Large intestine (tissue), 3 donors: ENCODE data around the gene ZFP64. TPM values are rescaled to one million over a fixed set of nuclear protein-coding genes. Genes with fewer than 3 reads are reported as not detected.
"Not testable (repeated sequence)": the region's sequence is repeated elsewhere in the genome, so short reads cannot be mapped to it uniquely, and the experiment has no call there.

Experiments
- DNase-seq, 2 donors: peaks; one replicate each; pipeline versions ENCODE4 v3.0.0 to v3.0.0-alpha.2; 2013
- H3K27ac ChIP-seq: one replicate; pipeline ENCODE4 v1.5.1; 2013; ENCODE audit warnings: low read length
- H3K27me3 ChIP-seq: 2 replicates; pipeline ENCODE4 v1.6.1; 2013; ENCODE audit warnings: low read length; ENCODE audit not compliant: control insufficient read depth, insufficient read depth
- H3K36me3 ChIP-seq: 2 replicates; pipeline ENCODE4 v1.6.1; 2013; ENCODE audit warnings: low read length; ENCODE audit not compliant: control insufficient read depth, insufficient read depth
- H3K4me1 ChIP-seq: one replicate; pipeline ENCODE4 v1.6.1; 2013; ENCODE audit warnings: low read length; ENCODE audit not compliant: control insufficient read depth, insufficient read depth
- H3K4me3 ChIP-seq: one replicate; pipeline ENCODE4 v1.5.1; 2013; ENCODE audit warnings: low read length
- H3K9me3 ChIP-seq: one replicate; pipeline ENCODE4 v1.6.1; 2013; ENCODE audit warnings: mild to moderate bottlenecking, low read depth, low read length, moderate library complexity; ENCODE audit not compliant: control insufficient read depth
- WGBS: methylation state at CpG from one replicate; pipeline ENCODE4 v1.1.5; 2013; ENCODE audit warnings: low lambda C conversion rate; ENCODE audit not compliant: insufficient coverage; 5-methylcytosine and 5-hydroxymethylcytosine counted together
- polyA plus RNA-seq: library from polyadenylated mRNA; unstranded; fragments of 120-200 nt; gene quantifications from one replicate; pipeline ENCODE4 v1.2.1, GENCODE V29; 2013

The ZFP64 gene
- polyA plus RNA-seq, 1 donor = 11.0 TPM

- WGBS = no CpG with 5 or more reads among the region's 3 CpGs
- no peak overlapping the region for H3K4me3 ChIP-seq
- no peaks in the 10 kb centered on the region for H3K27me3 ChIP-seq
- peaks cover 12% of the 10 kb centered on the region for H3K4me1 ChIP-seq
- no peak overlapping the region for H3K27ac ChIP-seq
- no peaks in the 10 kb centered on the region for H3K36me3 ChIP-seq
- H3K9me3 ChIP-seq = no peaks in the 10 kb centered on the region
- DNase-seq = no peak
Observed at GRCh38 chr20:52226370-52226769, 34.8 kb upstream of the ZFP64 start.

- H3K27me3 ChIP-seq = no peaks in the 10 kb centered on the region
- WGBS = no CpG with 5 or more reads among the region's 3 CpGs
Observed at GRCh38 chr20:52224920-52225319, 33.3 kb upstream of the ZFP64 start.

GRCh38 chr20:52221362-52221761 is 29.8 kb upstream of the ZFP64 start:
- not testable (repeated sequence) for H3K36me3 ChIP-seq, H3K4me3 ChIP-seq, H3K27me3 ChIP-seq, H3K9me3 ChIP-seq, H3K4me1 ChIP-seq, DNase-seq, H3K27ac ChIP-seq
- 100% methylated on average over 1 of the region's 4 CpGs for WGBS

More at GRCh38 chr20:52224920-52225319, 33.3 kb upstream of the ZFP64 start:
- Histone ChIP-seq H3K4me1 (no peaks in the 10 kb centered on the region), H3K4me3 (no peak overlapping the region), H3K9me3 (peaks cover 5% of the 10 kb centered on the region), H3K27ac (no peak overlapping the region), H3K36me3 (no peaks in the 10 kb centered on the region)
- no peak for DNase-seq

GRCh38 chr20:52220891-52221290 is 29.3 kb upstream of the ZFP64 start:
- DNase-seq, H3K9me3 ChIP-seq, H3K27ac ChIP-seq, H3K4me1 ChIP-seq, H3K4me3 ChIP-seq, H3K27me3 ChIP-seq, H3K36me3 ChIP-seq: not testable (repeated sequence)

- no CpG with 5 or more reads among the region's 9 CpGs for WGBS
Observed at GRCh38 chr20:52219441-52219840, 27.9 kb upstream of the ZFP64 start.

GRCh38 chr20:52217689-52218395 is 26.3 kb upstream of the ZFP64 start:
- no peak overlapping the region for H3K4me3 ChIP-seq

More at GRCh38 chr20:52219441-52219840, 27.9 kb upstream of the ZFP64 start:
- DNase-seq = no peak
- Histone ChIP-seq H3K27ac (no peak overlapping the region), H3K4me1 (no peaks in the 10 kb centered on the region), H3K27me3 (no peaks in the 10 kb centered on the region), H3K9me3 (peaks cover 5% of the 10 kb centered on the region), H3K36me3 (no peaks in the 10 kb centered on the region), H3K4me3 (no peak overlapping the region)

GRCh38 chr20:52213995-52214394 is 22.4 kb upstream of the ZFP64 start:
- Histone ChIP-seq H3K4me3 (no peak overlapping the region), H3K9me3 (peaks cover 4% of the 10 kb centered on the region), H3K36me3 (no peaks in the 10 kb centered on the region), H3K4me1 (no peaks in the 10 kb centered on the region), H3K27ac (no peak overlapping the region), H3K27me3 (no peaks in the 10 kb centered on the region)
- WGBS = no CpG with 5 or more reads among the region's 4 CpGs
- DNase-seq = no peak

More at GRCh38 chr20:52217689-52218395, 26.3 kb upstream of the ZFP64 start:
- no peak for DNase-seq
- no peak overlapping the region for H3K27ac ChIP-seq
- H3K36me3 ChIP-seq = no peaks in the 10 kb centered on the region
- no CpG with 5 or more reads among the region's 2 CpGs for WGBS
- H3K9me3 ChIP-seq = peaks cover 5% of the 10 kb centered on the region
- H3K27me3 ChIP-seq = no peaks in the 10 kb centered on the region
- no peaks in the 10 kb centered on the region for H3K4me1 ChIP-seq

- peaks cover 4% of the 10 kb centered on the region for H3K9me3 ChIP-seq
- H3K4me3 ChIP-seq = no peak overlapping the region
- DNase-seq = no peak
- H3K36me3 ChIP-seq = no peaks in the 10 kb centered on the region
- H3K27me3 ChIP-seq = no peaks in the 10 kb centered on the region
- no peaks in the 10 kb centered on the region for H3K4me1 ChIP-seq
- no CpG with 5 or more reads among the region's 2 CpGs for WGBS
- no peak overlapping the region for H3K27ac ChIP-seq
Observed at GRCh38 chr20:52212943-52213342, 21.4 kb upstream of the ZFP64 start.

GRCh38 chr20:52210037-52210990 is 18.7 kb upstream of the ZFP64 start:
- no peak overlapping the region for H3K4me3 ChIP-seq
- no peaks in the 10 kb centered on the region for H3K36me3 ChIP-seq
- DNase-seq = no peak
- 100% methylated on average over 9 of the region's 39 CpGs for WGBS
- H3K9me3 ChIP-seq = peaks cover 4% of the 10 kb centered on the region
- no peaks in the 10 kb centered on the region for H3K4me1 ChIP-seq
- H3K27ac ChIP-seq = no peak overlapping the region
- H3K27me3 ChIP-seq = no peaks in the 10 kb centered on the region

- Histone ChIP-seq H3K4me3 (no peak overlapping the region), H3K36me3 (no peaks in the 10 kb centered on the region), H3K27ac (no peak overlapping the region), H3K27me3 (no peaks in the 10 kb centered on the region), H3K4me1 (no peaks in the 10 kb centered on the region), H3K9me3 (peaks cover 4% of the 10 kb centered on the region)
- no peak for DNase-seq
- WGBS = no CpG with 5 or more reads among the region's 4 CpGs
Observed at GRCh38 chr20:52209154-52209571, 17.6 kb upstream of the ZFP64 start.
